ENCODE data around the gene APELA. TPM values are rescaled to one million over a fixed set of nuclear protein-coding genes. Genes with fewer than 3 reads are reported as not detected.

The APELA gene, protein sequence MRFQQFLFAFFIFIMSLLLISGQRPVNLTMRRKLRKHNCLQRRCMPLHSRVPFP
- not detected for total RNA-seq
- polyA plus RNA-seq = not detected
- long read RNA-seq, donor 1 = 0 reads
- long read RNA-seq, donor 2 = 0 reads

DNA sequence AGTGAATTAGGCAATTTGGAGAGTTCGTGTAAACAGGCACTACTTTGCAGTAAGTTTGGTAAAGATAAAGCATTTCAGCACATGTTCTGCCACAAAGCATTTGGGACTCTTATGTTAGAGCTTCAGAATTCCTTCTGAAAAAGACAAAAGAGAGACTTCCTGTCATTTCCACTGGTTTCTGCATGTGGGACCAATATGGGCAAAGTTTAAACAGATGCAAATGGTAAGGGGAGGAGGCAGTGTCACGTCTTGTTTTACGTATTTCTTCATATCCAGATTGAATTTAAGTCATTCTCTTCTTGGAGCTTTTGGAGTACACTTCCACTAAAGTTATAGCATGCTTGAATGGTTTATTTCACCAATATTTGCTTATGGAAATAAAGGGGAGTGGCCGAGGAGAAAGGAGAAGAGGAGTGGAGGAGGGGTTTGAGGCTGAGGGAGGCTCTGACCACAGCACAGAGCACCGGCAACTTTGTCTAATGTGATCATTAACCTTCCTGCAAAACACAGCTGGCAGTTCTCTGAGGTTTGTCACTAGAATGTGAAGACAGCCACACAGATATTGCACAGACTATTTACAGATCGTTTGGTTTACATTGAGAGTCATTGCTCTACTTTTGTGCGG lies at the start of gene APELA:
Gene APELA (plus strand): TSS at position 479 of the 625 bp plus-strand sequence. CDS start 154 bp downstream, outside the sequence.
- 22 to 26% methylated on average over 7 of the region's 7 CpGs for WGBS, 2 donors
- no peak for ATAC-seq (ENCODE audit: low FRiP score)
- Histone ChIP-seq H3K4me3 (ENCODE audit: low read length in 2 of 2) (no peak within 1 kb of the TSS), H3K9me3 (ENCODE audit: control insufficient read depth, low read length) (peaks cover 1% of the 10 kb centered on the region), H3K4me1 (ENCODE audit: control insufficient read depth in 1 of 2, insufficient read depth in 2 of 2, low read length in 2 of 2) (no peaks in the 10 kb centered on the region), H3K27ac (ENCODE audit: low read depth in 1 of 2, low read length in 2 of 2) (no peak within 1 kb of the TSS), H3K27me3 (ENCODE audit: control insufficient read depth in 1 of 2, insufficient read depth in 2 of 2, low read length in 1 of 2) (no peaks in the 10 kb centered on the region), H3K36me3 (ENCODE audit: control insufficient read depth in 1 of 2, insufficient read depth in 2 of 2, low read length in 1 of 2) (no peaks in the 10 kb centered on the region)
- intact Hi-C loops (cut with DNase I) = no loop called here
- no peak for DNase-seq

DNA sequence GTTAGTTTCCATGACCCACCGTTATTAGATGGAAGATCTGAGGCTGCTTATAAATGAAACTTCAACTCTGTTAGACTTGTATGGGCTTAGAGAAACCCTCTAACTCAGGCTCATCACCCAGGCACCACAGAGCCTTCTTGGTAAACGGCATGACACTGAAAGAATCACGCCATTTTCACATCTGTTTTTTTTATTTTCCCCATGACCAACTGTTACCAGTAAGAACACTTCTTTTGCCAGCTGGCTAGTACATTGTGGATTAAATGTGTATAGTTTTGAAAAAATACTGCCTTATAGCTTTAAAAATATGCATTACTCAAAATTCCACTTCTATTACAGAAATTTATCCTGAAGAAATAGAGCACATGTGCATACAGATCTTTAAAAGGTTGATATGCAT lies 48.0 kb upstream of the APELA start:
- H3K36me3 ChIP-seq (ENCODE audit: control insufficient read depth in 1 of 2, insufficient read depth in 2 of 2, low read length in 1 of 2) = no peaks in the 10 kb centered on the region
- WGBS, 2 donors = 47 to 57% methylated on average over 3 of the region's 3 CpGs
- no peak for ATAC-seq (ENCODE audit: low FRiP score)
- H3K27me3 ChIP-seq (ENCODE audit: control insufficient read depth in 1 of 2, insufficient read depth in 2 of 2, low read length in 1 of 2) = no peaks in the 10 kb centered on the region
- H3K27ac ChIP-seq (ENCODE audit: low read depth in 1 of 2, low read length in 2 of 2) = no peak overlapping the region
- no peak overlapping the region for H3K4me3 ChIP-seq (ENCODE audit: low read length in 2 of 2)
- DNase-seq = no peak
- H3K9me3 ChIP-seq (ENCODE audit: control insufficient read depth, low read length) = no peaks in the 10 kb centered on the region
- intact Hi-C loops (cut with DNase I) = no loop called here
- H3K4me1 ChIP-seq (ENCODE audit: control insufficient read depth in 1 of 2, insufficient read depth in 2 of 2, low read length in 2 of 2) = no peaks in the 10 kb centered on the region

DNA sequence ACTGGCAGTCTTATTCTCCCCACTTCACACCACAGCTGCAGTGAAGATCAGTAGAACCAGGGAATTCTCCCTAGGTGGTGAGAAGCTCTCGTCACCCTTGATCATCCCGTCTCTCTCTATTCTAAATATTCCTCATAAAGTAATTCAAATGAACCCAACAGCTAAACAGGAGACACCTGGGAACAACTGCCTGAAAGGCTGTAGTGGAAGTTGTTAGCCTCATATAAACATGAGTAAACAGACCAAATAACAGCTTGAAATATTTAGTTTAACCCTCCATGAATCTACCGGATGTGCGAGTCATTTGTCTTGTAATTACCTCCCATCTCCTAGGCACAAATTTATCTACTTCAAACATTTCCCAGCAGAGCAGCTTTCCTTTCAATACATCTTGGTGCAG lies 30.4 kb upstream of the APELA start:
- 68 to 76% methylated on average over 4 of the region's 4 CpGs for WGBS, 2 donors
- H3K4me1 ChIP-seq (ENCODE audit: control insufficient read depth in 1 of 2, insufficient read depth in 2 of 2, low read length in 2 of 2) = no peaks in the 10 kb centered on the region
- H3K27me3 ChIP-seq (ENCODE audit: control insufficient read depth in 1 of 2, insufficient read depth in 2 of 2, low read length in 1 of 2) = no peaks in the 10 kb centered on the region
- no peak overlapping the region for H3K4me3 ChIP-seq (ENCODE audit: low read length in 2 of 2)
- no peak overlapping the region for H3K27ac ChIP-seq (ENCODE audit: low read depth in 1 of 2, low read length in 2 of 2)
- DNase-seq (no peak), ATAC-seq (ENCODE audit: low FRiP score) (no peak)
- H3K9me3 ChIP-seq (ENCODE audit: control insufficient read depth, low read length) = no peaks in the 10 kb centered on the region
- H3K36me3 ChIP-seq (ENCODE audit: control insufficient read depth in 1 of 2, insufficient read depth in 2 of 2, low read length in 1 of 2) = no peaks in the 10 kb centered on the region
- intact Hi-C loops (cut with DNase I) = no loop called here

DNA sequence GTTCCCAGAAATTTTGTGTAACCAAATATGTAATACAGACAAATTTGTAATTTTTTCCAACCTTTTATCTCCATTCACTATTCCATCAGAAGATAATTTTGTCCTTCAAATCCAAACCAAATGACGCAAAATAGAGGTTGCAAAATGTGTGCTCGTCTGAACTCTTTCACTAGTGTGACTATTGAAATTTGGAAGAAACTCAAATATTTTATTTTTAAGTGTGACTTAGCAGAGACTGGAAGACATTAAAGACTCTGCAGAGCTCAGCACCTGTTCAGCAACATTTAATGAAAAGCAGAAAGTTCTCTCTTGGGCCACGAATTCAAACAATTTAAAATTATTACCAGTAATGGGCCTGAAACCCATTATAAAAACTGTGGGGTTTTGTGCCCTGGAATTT lies 30.0 kb upstream of the APELA start:
- H3K27ac ChIP-seq (ENCODE audit: low read depth in 1 of 2, low read length in 2 of 2) = no peak overlapping the region
- H3K4me3 ChIP-seq (ENCODE audit: low read length in 2 of 2) = no peak overlapping the region
- H3K9me3 ChIP-seq (ENCODE audit: control insufficient read depth, low read length) = no peaks in the 10 kb centered on the region
- WGBS, 2 donors = 35 to 39% methylated on average over 3 of the region's 3 CpGs
- ATAC-seq (ENCODE audit: low FRiP score) = no peak
- DNase-seq = no peak
- H3K4me1 ChIP-seq (ENCODE audit: control insufficient read depth in 1 of 2, insufficient read depth in 2 of 2, low read length in 2 of 2) = no peaks in the 10 kb centered on the region
- no peaks in the 10 kb centered on the region for H3K27me3 ChIP-seq (ENCODE audit: control insufficient read depth in 1 of 2, insufficient read depth in 2 of 2, low read length in 1 of 2)
- no peaks in the 10 kb centered on the region for H3K36me3 ChIP-seq (ENCODE audit: control insufficient read depth in 1 of 2, insufficient read depth in 2 of 2, low read length in 1 of 2)
- intact Hi-C loops (cut with DNase I) = no loop called here

DNA sequence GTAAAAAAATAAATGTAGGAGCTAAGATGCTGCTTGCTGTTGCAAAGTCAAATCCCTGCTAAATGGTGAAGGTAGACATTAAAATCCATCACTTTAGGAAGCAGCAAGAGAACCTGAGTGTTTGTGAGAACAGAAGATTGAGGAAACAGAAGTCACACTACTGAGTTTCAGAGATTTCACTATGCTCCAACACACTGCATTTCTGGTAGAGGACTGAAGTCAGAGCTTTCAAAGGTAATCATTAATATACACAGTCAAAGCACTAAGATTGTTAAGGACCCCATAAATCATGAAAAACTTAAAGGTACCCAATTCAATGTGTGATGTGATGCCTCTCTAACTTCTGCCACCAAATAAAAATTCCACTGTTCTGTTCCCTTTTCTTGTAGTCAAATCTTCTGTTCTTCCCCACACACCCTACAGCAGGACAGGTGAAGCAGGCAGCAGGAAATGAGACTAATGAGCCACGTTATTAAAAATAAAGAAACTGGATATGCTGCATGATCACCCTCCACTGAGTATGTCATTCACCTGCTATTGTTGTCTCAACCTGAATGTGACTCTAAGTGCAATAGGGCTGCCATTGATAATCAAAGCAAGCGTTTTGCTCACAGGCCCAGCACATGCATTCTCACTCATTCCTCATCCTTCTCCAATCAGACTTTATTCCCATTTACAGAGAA lies 28.9 kb upstream of the APELA start:
- ATAC-seq (ENCODE audit: low FRiP score) (no peak), DNase-seq (no peak)
- intact Hi-C loops (cut with DNase I) = no loop called here
- Histone ChIP-seq H3K4me3 (ENCODE audit: low read length in 2 of 2) (no peak overlapping the region), H3K27ac (ENCODE audit: low read depth in 1 of 2, low read length in 2 of 2) (no peak overlapping the region), H3K4me1 (ENCODE audit: control insufficient read depth in 1 of 2, insufficient read depth in 2 of 2, low read length in 2 of 2) (no peaks in the 10 kb centered on the region), H3K36me3 (ENCODE audit: control insufficient read depth in 1 of 2, insufficient read depth in 2 of 2, low read length in 1 of 2) (no peaks in the 10 kb centered on the region), H3K27me3 (ENCODE audit: control insufficient read depth in 1 of 2, insufficient read depth in 2 of 2, low read length in 1 of 2) (no peaks in the 10 kb centered on the region), H3K9me3 (ENCODE audit: control insufficient read depth, low read length) (no peaks in the 10 kb centered on the region)
- 49 to 76% methylated on average over 2 of the region's 2 CpGs for WGBS, 2 donors

DNA sequence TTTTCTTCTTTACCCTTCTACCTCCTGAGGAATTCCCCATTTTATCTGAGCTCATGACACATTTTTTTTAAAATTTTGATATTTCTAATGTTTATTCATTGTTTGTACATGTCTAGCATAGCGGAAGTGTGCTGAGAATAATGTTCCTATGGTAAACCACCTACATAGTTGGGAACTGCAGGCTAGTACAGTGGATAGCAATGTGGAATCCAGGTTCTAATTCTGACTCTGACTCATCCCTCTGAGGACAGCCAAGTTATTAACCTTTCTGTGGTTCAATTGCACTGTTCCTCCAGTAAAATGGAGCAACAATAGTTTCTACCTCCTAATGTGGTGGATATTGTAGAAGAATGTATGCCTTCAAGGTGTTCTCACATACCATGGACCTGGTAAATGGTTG lies 20.6 kb upstream of the APELA start:
- DNase-seq = no peak
- no peak overlapping the region for H3K27ac ChIP-seq (ENCODE audit: low read depth in 1 of 2, low read length in 2 of 2)
- no peaks in the 10 kb centered on the region for H3K4me1 ChIP-seq (ENCODE audit: control insufficient read depth in 1 of 2, insufficient read depth in 2 of 2, low read length in 2 of 2)
- no peaks in the 10 kb centered on the region for H3K27me3 ChIP-seq (ENCODE audit: control insufficient read depth in 1 of 2, insufficient read depth in 2 of 2, low read length in 1 of 2)
- no peaks in the 10 kb centered on the region for H3K9me3 ChIP-seq (ENCODE audit: control insufficient read depth, low read length)
- intact Hi-C loops (cut with DNase I) = no loop called here
- 76 to 78% methylated on average over 1 of the region's 1 CpG for WGBS, 2 donors
- no peak for ATAC-seq (ENCODE audit: low FRiP score)
- H3K4me3 ChIP-seq (ENCODE audit: low read length in 2 of 2) = no peak overlapping the region
- no peaks in the 10 kb centered on the region for H3K36me3 ChIP-seq (ENCODE audit: control insufficient read depth in 1 of 2, insufficient read depth in 2 of 2, low read length in 1 of 2)

DNA sequence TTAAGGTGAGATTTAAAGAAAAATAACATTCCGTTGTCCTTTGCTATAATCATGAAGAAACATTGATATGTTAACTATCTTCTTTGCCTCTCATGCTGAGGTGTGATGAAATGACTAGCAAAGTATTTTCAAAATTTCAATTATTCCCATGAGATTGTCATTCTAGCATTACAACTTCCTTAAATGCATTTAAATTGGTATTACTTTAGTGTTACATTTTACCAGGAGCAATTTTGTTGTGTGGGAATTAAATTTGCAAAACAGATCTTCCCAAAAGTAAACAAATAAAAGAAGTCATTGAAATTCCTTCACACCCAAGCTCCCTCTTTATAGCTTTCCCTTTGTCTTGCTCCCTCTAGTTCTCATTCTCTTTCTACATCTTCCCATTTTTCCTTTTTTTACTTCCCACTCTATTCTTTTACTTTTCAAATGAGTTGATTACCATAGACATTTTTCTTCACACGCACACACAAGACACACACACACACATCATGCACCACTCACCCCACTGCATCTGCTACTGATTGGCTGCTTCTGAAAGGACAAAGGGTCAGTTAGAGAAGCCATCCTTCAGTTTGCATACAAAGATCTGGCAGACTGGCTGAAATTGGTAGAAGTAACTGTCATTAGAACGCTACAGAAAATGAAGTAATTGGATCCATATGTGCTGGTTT lies 10.0 kb upstream of the APELA start:
- intact Hi-C loops (cut with DNase I) = no loop called here
- no peak for DNase-seq
- no peaks in the 10 kb centered on the region for H3K4me1 ChIP-seq (ENCODE audit: control insufficient read depth in 1 of 2, insufficient read depth in 2 of 2, low read length in 2 of 2)
- no peak for ATAC-seq (ENCODE audit: low FRiP score)
- H3K4me3 ChIP-seq (ENCODE audit: low read length in 2 of 2) = no peak overlapping the region
- WGBS, 2 donors = 47 to 62% methylated on average over 3 of the region's 3 CpGs
- H3K27ac ChIP-seq (ENCODE audit: low read depth in 1 of 2, low read length in 2 of 2) = no peak overlapping the region
- H3K27me3 ChIP-seq (ENCODE audit: control insufficient read depth in 1 of 2, insufficient read depth in 2 of 2, low read length in 1 of 2) = no peaks in the 10 kb centered on the region
- H3K9me3 ChIP-seq (ENCODE audit: control insufficient read depth, low read length) = no peaks in the 10 kb centered on the region
- no peaks in the 10 kb centered on the region for H3K36me3 ChIP-seq (ENCODE audit: control insufficient read depth in 1 of 2, insufficient read depth in 2 of 2, low read length in 1 of 2)

DNA sequence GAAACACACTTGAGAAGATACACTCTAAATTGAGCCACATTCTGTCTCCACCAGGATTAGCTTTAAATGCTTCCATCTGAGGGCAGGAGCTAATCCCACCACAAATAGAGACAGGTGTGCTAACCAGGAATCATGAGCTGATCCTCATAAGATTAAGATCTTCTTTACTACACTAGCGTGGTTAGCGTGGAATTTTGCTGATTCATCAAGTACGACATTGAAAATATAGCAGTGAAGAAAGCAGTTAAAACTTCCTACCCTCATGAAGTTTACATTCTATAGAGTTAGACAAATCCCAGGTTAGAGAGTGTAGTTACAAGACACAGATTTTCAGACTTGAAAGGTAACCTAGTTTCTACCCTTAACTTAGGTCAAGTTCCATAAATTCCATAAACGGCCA lies 5.3 kb upstream of the APELA start:
- 72 to 76% methylated on average over 4 of the region's 4 CpGs for WGBS, 2 donors
- DNase-seq (no peak), ATAC-seq (ENCODE audit: low FRiP score) (no peak)
- intact Hi-C loops (cut with DNase I) = no loop called here
- no peaks in the 10 kb centered on the region for H3K4me1 ChIP-seq (ENCODE audit: control insufficient read depth in 1 of 2, insufficient read depth in 2 of 2, low read length in 2 of 2)
- no peaks in the 10 kb centered on the region for H3K36me3 ChIP-seq (ENCODE audit: control insufficient read depth in 1 of 2, insufficient read depth in 2 of 2, low read length in 1 of 2)
- no peak overlapping the region for H3K4me3 ChIP-seq (ENCODE audit: low read length in 2 of 2)
- no peak overlapping the region for H3K27ac ChIP-seq (ENCODE audit: low read depth in 1 of 2, low read length in 2 of 2)
- H3K9me3 ChIP-seq (ENCODE audit: control insufficient read depth, low read length) = peaks cover 1% of the 10 kb centered on the region
- no peaks in the 10 kb centered on the region for H3K27me3 ChIP-seq (ENCODE audit: control insufficient read depth in 1 of 2, insufficient read depth in 2 of 2, low read length in 1 of 2)

DNA sequence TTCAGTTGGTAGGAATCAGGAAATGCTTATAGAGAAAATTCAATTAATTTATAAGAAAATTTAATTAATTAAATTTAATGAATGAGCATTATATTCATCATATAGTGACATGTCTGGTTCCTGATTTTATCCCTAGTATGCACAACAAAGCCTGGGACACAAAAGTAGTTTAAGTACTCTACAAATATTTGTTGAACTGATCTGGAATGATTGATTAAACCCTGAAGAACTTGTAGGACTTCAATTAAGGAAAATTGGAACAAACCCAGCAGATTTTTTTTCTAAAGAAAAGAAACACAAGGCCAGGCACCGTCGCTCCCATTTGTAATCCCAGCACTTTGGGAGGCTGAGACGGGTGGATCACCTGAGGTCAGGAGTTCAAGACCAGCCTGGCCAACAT lies 4.5 kb upstream of the APELA start:
- H3K4me1 ChIP-seq (ENCODE audit: control insufficient read depth in 1 of 2, insufficient read depth in 2 of 2, low read length in 2 of 2) = no peaks in the 10 kb centered on the region

More for the DNA sequence above, 4.5 kb upstream of the APELA start:
- 22 to 31% methylated on average over 3 of the region's 3 CpGs for WGBS, 2 donors
- no peak overlapping the region for H3K4me3 ChIP-seq (ENCODE audit: low read length in 2 of 2)
- no peak for ATAC-seq (ENCODE audit: low FRiP score)
- peaks cover 1% of the 10 kb centered on the region for H3K9me3 ChIP-seq (ENCODE audit: control insufficient read depth, low read length)
- H3K27ac ChIP-seq (ENCODE audit: low read depth in 1 of 2, low read length in 2 of 2) = no peak overlapping the region
- H3K36me3 ChIP-seq (ENCODE audit: control insufficient read depth in 1 of 2, insufficient read depth in 2 of 2, low read length in 1 of 2) = no peaks in the 10 kb centered on the region
- intact Hi-C loops (cut with DNase I) = no loop called here
- no peaks in the 10 kb centered on the region for H3K27me3 ChIP-seq (ENCODE audit: control insufficient read depth in 1 of 2, insufficient read depth in 2 of 2, low read length in 1 of 2)
- DNase-seq = no peak

All from aorta (tissue), 5 donors.